Measurements from ENCODE around the gene CASZ1.

- TF ChIP-seq CTCF (IDR thresholded peaks at IDR 0.05) (no peak), POLR2A (IDR thresholded peaks at IDR 0.05) (no peak)
Measured at GRCh38 chr1:10764296-10764798, 32.1 kb downstream of the CASZ1 start.

Measured in lower leg skin (tissue), 3 donors.